ENCODE measurements around the gene IZUMO2. TPM values are rescaled to one million over a fixed set of nuclear protein-coding genes. Genes with fewer than 3 reads are reported as not detected.

IZUMO2 gene
- polyA plus RNA-seq, 1 of the 3 experiments (the other 2 are of a cell fraction) = not detected

DNA sequence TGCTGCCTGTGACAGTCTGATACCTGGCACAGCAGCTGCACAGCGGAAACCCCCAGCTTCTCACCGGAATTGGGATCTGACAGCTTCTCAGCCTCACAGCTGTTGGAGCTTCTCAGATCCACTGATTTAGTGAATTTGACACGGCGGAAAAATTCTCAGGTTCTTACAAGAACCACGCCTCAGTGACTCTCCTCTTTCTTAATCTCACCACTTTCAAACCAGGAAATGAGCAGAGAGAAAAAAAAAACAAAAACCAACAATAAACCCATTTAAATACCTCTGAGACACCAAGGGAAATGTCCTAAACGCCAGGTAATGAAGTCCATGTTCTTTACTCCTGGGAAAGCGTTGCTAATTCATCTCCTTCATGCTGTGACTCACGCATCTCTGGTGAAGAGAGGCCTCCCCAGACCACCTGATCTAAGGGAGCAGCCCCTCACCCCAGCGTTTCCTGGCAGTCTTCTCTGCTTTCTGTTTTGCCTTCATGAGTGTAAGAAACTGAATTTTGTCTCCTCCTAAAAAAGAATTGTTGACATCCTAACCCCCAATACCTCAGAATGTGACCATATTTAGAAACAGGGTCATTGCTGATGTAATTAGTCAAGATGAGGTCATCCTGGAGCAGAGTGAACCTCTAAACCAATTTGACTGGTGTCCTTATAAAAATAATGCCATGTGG, 15.9 kb upstream of the IZUMO2 start:
- 7% methylated on average over 9 of the region's 9 CpGs for WGBS (ENCODE audit: low lambda C conversion rate)
- no peaks in the 10 kb centered on the region for H4K20me1 ChIP-seq (ENCODE audit: insufficient read depth)
- H3K4me3 ChIP-seq (ENCODE audit: low read depth in 2 of 2, low read length in 1 of 2) = no peak overlapping the region
- DNase-seq = no peak
- no peaks in the 10 kb centered on the region for H3K4me1 ChIP-seq (ENCODE audit: control insufficient read depth in 1 of 2, insufficient read depth in 2 of 2, low read depth in 1 of 2, low read length in 1 of 2)
- TF ChIP-seq, protein P1, sequence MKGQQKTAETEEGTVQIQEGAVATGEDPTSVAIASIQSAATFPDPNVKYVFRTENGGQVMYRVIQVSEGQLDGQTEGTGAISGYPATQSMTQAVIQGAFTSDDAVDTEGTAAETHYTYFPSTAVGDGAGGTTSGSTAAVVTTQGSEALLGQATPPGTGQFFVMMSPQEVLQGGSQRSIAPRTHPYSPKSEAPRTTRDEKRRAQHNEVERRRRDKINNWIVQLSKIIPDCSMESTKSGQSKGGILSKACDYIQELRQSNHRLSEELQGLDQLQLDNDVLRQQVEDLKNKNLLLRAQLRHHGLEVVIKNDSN (IDR thresholded peaks at IDR 0.05; ENCODE audit: borderline replicate concordance, low read depth) = no peak
- no peak for TF ChIP-seq TEAD4 (IDR thresholded peaks at IDR 0.05; ENCODE audit: borderline replicate concordance, insufficient read depth)
- TF ChIP-seq, protein P2, sequence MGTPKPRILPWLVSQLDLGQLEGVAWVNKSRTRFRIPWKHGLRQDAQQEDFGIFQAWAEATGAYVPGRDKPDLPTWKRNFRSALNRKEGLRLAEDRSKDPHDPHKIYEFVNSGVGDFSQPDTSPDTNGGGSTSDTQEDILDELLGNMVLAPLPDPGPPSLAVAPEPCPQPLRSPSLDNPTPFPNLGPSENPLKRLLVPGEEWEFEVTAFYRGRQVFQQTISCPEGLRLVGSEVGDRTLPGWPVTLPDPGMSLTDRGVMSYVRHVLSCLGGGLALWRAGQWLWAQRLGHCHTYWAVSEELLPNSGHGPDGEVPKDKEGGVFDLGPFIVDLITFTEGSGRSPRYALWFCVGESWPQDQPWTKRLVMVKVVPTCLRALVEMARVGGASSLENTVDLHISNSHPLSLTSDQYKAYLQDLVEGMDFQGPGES (IDR thresholded peaks at IDR 0.05; ENCODE audit: low read depth, low read length) = no peak
- TF ChIP-seq, protein P3, sequence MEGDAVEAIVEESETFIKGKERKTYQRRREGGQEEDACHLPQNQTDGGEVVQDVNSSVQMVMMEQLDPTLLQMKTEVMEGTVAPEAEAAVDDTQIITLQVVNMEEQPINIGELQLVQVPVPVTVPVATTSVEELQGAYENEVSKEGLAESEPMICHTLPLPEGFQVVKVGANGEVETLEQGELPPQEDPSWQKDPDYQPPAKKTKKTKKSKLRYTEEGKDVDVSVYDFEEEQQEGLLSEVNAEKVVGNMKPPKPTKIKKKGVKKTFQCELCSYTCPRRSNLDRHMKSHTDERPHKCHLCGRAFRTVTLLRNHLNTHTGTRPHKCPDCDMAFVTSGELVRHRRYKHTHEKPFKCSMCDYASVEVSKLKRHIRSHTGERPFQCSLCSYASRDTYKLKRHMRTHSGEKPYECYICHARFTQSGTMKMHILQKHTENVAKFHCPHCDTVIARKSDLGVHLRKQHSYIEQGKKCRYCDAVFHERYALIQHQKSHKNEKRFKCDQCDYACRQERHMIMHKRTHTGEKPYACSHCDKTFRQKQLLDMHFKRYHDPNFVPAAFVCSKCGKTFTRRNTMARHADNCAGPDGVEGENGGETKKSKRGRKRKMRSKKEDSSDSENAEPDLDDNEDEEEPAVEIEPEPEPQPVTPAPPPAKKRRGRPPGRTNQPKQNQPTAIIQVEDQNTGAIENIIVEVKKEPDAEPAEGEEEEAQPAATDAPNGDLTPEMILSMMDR (IDR thresholded peaks at IDR 0.05) = no peak
- no peak overlapping the region for H3K9ac ChIP-seq
- H3K9me2 ChIP-seq = no peaks in the 10 kb centered on the region
- POLR2A ChIA-PET = no interaction called here
- no peak overlapping the region for H3K27ac ChIP-seq (ENCODE audit: low read depth in 2 of 2, low read length in 1 of 2)
- no peaks in the 10 kb centered on the region for H3K36me3 ChIP-seq (replicated peaks in 1 of 2; ENCODE audit: control insufficient read depth in 1 of 2, insufficient read depth in 2 of 2, low read length in 1 of 2)
- no peak overlapping the region for H2AFZ ChIP-seq (ENCODE audit: low read depth)
- H3K79me2 ChIP-seq (ENCODE audit: insufficient read depth) = no peaks in the 10 kb centered on the region
- no peak overlapping the region for H3K4me2 ChIP-seq
- CTCF ChIA-PET = no interaction called here
- H3K27me3 ChIP-seq (ENCODE audit: insufficient read depth) = peaks cover 21% of the 10 kb centered on the region; the same call in 1 of the 2 replicates
- no peaks in the 10 kb centered on the region for H3K9me3 ChIP-seq
- no peaks in the 10 kb centered on the region for H3F3A ChIP-seq (replicated peaks; ENCODE audit: insufficient read depth)

DNA sequence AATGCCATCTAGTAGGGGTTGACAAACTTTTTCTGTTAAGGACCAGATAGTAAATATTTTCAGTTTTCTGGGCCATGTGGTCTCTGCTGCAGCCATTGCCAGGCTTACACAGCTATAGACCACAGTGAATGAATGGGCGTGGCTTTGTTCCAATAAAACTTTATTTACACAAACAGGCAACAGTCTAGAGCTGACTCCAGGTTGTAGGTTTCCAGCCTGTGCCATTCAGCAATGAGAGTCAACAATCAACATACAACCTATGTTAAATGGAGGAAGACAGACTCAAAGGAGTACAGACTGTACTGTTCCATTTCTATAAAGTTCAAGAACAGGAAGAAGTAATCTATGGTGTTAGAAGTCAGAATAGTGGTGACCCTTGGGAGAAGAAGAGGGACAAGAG, 15.2 kb upstream of the IZUMO2 start:
- Histone ChIP-seq H3K79me2 (ENCODE audit: insufficient read depth) (no peaks in the 10 kb centered on the region), H3K4me2 (no peak overlapping the region), H3K9me3 (no peaks in the 10 kb centered on the region), H3K4me1 (ENCODE audit: control insufficient read depth in 1 of 2, insufficient read depth in 2 of 2, low read depth in 1 of 2, low read length in 1 of 2) (no peaks in the 10 kb centered on the region), H3K27me3 (ENCODE audit: insufficient read depth) (peaks cover 21% of the 10 kb centered on the region; the same call in 1 of the 2 replicates), H2AFZ (ENCODE audit: low read depth) (no peak overlapping the region), H3K9me2 (no peaks in the 10 kb centered on the region), H3K27ac (ENCODE audit: low read depth in 2 of 2, low read length in 1 of 2) (no peak overlapping the region), H3K4me3 (ENCODE audit: low read depth in 2 of 2, low read length in 1 of 2) (no peak overlapping the region), H3K9ac (no peak overlapping the region), H4K20me1 (ENCODE audit: insufficient read depth) (no peaks in the 10 kb centered on the region), H3F3A (replicated peaks; ENCODE audit: insufficient read depth) (no peaks in the 10 kb centered on the region), H3K36me3 (replicated peaks in 1 of 2; ENCODE audit: control insufficient read depth in 1 of 2, insufficient read depth in 2 of 2, low read length in 1 of 2) (no peaks in the 10 kb centered on the region)
- ChIA-PET CTCF (no interaction called here), POLR2A (no interaction called here)
- TF ChIP-seq, protein P2 (IDR thresholded peaks at IDR 0.05; ENCODE audit: low read depth, low read length) = no peak
- TF ChIP-seq FOXM1 (IDR thresholded peaks at IDR 0.05; ENCODE audit: low read depth) (no peak), FOXJ3 (CRISPR knock-in tag; IDR thresholded peaks at IDR 0.05) (no peak), EP300 (IDR thresholded peaks at IDR 0.05; ENCODE audit: borderline replicate concordance in 1 of 2, low read depth in 1 of 2, low read length in 1 of 2) (no peak)
- TF ChIP-seq, protein P4, sequence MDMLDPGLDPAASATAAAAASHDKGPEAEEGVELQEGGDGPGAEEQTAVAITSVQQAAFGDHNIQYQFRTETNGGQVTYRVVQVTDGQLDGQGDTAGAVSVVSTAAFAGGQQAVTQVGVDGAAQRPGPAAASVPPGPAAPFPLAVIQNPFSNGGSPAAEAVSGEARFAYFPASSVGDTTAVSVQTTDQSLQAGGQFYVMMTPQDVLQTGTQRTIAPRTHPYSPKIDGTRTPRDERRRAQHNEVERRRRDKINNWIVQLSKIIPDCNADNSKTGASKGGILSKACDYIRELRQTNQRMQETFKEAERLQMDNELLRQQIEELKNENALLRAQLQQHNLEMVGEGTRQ (IDR thresholded peaks at IDR 0.05; ENCODE audit: borderline replicate concordance, low read depth, low read length) = no peak
- TF ChIP-seq, protein P5, sequence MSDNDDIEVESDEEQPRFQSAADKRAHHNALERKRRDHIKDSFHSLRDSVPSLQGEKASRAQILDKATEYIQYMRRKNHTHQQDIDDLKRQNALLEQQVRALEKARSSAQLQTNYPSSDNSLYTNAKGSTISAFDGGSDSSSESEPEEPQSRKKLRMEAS (IDR thresholded peaks at IDR 0.05; ENCODE audit: low read depth) = no peak
- WGBS (ENCODE audit: low lambda C conversion rate) = 0% methylated on average over 1 of the region's 1 CpG
- DNase-seq = no peak

Data from SK-N-SH (cell line).